C1 segment of cervical spinal cord (tissue), 14 donors: ENCODE data around the gene EDRF1.

Experiments used
- DNase-seq, 14 donors: peaks; one replicate each; lab custom pipeline; 2025; lab: John Stamatoyannopoulos, UW

Gene EDRF1

DNA sequence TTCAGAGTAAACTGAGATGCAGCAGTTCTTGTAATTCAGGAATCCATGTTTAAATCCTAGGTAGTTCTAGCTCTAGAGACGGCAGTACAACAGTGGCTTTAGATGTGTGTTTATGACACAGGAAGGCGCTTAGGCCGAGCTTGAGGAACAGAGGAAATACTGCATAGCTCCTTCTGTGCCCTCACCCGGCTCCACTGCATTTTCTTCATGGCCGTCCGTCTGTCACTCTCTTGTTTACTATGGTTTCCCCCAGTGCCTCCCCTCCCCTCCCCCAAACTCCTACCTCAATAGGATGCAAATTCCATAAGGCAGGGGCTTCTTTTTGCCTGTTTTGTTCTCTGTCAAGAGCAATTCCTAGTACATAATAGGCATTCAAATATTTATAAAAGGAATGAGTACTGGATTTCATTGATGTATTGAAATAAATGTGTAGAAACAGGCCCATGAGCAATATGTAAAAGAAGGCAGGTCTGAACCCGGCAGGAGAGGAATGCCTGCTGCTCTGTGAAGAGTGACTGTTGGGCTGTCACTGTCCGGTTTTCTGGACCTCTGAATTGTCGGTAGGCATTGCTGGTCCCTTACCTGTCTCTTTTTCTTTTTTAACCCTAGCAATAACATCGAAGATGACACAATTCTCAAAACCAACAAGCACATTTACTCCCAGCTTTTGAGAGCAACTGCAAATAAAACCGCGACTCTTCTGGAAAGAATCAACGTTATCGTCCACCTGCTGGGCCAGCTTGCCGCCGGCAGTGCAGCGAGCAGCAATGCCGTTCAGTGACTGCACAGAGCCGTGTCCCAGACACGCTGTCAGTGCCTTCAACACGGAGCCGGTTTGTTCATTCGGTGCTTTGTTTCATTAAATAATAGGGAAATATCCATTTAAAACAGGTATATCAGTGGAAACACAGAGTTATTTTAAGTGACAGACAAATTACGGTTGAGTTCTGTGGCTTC lies 43.5 kb downstream of the EDRF1 start:
- no peak for DNase-seq

DNA sequence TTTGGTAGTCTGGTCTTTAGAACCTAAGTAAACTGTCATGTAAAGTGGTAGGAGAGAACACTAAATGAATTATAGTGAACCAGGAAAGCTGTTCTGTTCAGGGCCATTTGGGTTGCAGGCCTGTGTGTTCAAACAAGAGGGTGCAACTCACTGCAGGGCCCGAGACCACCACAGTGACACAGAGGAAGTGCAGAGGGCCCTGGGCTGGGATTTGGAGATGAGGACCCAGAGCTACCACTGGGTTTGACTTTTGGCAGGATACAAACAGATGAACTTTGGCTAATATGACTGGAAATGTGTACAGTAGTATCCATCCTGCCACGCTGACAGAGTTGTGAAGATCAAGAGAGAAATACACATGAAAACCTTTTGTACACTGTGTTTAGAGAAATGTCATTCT lies 46.3 kb downstream of the EDRF1 start:
- DNase-seq: no peak

DNA sequence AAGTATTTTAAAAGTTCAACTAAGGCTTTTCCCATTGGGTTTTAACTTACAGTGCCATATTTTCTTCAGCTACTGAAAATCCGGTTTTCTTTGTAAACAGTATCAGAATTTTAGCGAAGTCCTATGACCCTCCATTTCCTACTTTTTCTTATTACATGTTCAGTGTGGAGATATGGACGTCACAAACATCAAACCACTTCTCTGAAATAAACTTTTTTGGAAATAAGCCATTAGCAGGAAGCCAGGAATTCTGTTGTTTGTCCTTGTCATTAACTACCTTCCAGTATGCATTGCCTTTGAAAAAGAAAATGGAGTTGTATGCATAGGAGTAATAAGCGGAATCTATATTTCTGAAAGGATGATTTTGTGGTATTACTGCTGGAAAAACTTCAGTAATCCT lies 47.0 kb downstream of the EDRF1 start:
- DNase-seq: no peak

DNA sequence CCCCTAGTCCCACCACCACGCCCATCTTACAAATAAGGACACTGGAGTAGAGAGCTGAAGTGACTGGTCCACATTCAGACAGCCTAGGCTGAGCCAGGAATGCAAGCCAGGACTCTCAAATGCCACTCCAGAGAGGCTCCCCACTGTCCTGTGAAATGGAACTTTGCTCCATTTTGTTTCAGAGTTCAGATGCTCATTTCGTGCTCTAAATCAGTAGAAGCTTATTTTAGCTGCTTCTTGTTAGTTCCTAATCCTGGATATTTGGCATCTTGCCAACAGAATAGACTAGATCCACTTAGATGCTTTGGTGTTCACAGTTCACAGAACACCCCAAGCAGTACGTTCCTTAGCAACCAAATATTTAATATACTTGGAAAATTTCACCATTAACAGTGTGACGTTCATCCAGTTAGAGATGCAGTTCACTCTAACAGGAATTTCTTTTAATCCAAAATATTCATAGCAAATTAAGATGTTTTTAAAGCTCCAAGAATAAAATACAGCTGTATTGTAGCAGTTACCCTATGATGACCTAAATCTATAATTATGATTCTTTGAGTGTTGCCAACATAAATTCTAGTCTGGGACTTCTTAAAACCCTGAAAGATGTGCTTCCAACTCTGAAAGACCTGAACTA lies 48.8 kb downstream of the EDRF1 start:
- DNase-seq: no peak

DNA sequence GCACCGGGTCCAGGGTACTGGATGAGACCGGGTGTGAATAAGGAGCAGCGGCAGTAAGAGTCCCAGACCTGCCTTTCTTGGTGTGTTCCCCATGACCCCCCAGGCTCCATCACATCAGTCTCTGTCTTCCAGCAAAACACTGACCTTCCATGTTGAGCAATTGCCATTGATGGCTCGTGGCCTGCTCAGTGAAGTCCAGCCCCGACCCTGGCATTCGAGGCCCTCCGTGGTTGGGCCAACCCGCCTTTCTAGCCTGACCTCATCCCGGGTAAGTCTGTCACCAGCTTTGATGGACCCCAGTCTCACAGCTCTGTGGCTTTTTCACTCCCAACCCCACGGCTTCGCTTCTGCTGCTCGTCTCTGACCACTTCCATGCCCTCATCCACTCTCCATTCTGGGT lies 49.7 kb downstream of the EDRF1 start:
- DNase-seq: no peak

DNA sequence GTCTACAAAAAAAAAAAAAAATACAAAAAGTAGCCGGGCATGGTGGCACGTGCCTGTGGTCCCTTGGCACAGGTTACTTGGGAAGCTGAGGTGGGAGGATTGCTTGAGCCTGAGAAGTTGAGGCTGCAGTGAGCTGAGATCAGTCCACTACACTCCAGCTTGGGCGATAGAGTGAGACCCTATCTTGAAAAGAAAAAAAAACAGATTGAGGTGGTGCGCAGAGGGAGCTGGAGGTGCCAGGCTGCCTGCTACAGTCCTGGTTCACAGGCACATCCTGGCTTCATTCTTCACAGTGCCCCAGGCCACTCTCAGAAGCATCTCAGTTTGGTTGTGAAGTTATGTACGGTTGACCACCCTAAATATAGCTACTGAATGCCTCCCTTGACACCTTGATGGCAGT lies 51.3 kb downstream of the EDRF1 start:
- no peak for DNase-seq

DNA sequence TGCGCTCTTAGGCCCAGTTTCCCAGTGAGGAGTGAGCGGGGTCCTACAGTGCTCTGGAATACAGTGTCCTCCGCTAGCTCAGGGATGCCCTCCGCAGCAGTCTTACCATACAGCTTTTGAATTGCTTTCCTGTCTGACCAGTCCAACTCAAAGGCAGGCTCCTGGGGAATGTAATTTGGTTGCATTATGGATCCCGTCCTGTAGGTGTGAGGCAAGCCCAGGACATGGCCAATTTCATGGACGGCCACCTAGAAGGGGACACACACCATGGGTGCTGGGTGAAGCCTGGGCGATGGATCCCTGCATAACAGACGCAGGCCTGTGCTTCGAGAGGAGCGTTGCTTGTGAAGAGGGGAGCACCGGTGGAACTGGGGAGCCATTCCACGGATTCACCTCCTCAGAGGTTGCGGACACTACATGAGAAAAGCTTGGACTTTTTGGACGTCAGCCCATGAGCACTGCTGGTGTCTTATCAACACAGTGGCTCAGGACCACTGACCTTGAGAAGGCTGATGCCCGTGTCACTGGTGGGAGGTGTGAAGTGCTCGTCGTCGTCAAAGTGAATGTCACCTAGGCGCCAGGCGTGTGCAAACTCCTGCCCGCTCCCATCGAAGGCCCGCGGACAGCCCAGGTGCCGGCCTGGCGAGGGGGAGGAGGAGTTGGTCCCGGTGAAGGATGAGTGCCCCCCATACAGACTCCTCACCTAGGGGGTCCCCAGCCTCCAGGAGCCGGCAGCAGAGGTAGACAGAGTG lies 52.8 kb downstream of the EDRF1 start:
- DNase-seq: no peak

DNA sequence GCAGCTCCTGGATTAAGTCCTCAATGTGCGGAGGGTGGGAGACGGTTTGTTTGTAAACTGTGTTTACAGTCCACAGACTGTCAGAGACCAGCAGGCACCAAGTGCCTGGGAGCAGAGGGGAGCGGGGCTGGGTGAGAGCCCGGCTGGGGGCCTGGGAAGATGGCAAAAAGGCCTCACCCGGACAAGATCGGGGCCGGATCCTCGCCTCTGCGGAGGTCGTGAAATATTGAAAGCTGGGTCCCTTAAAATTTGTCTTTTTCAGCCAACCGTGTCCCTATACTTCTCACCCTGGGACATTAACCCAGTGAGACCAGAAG lies 53.3 kb downstream of the EDRF1 start:
- DNase-seq: no peak

DNA sequence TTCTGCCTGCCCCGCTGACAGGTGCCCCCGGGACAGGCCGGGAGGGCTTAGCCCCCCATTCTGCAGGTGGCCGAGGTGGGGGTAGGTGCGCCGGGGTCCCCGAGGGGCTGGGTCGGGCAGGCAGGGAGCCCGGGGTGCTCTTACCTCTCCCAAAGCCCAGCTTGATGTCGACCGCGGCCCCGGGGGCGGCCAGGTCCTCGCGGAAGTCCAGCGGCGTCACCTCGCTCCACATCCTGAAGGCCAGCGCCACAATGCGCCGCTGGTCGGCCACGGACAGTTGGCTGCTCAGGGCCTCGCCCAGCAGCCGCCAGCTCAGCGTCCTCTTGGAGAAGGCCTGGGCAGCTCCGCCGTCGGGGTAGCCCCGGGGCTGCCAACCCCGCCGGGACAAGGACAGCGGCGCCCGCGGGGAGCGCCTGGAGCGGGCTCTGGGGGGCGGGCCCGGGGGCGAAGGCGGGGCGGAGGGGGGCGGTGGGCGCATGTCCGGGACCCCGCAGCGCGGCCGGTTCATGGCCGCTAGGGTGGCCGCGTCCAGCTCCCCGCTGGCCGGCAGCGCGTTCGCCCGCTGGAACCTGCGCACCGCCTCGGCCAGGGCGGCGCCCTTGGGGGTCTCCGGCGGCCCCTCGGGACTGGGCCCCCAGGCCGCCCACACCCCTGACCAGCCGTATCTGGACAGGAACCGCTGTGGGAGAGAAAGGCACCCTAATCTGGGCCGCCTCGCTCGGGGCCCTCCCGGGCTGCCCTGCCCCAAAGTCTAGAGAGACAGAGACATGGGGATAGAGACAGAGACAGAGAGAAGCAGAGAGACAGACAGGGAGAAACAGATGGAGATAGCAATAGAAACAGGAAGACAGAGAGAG lies 54.4 kb downstream of the EDRF1 start:
- no peak for DNase-seq

DNA sequence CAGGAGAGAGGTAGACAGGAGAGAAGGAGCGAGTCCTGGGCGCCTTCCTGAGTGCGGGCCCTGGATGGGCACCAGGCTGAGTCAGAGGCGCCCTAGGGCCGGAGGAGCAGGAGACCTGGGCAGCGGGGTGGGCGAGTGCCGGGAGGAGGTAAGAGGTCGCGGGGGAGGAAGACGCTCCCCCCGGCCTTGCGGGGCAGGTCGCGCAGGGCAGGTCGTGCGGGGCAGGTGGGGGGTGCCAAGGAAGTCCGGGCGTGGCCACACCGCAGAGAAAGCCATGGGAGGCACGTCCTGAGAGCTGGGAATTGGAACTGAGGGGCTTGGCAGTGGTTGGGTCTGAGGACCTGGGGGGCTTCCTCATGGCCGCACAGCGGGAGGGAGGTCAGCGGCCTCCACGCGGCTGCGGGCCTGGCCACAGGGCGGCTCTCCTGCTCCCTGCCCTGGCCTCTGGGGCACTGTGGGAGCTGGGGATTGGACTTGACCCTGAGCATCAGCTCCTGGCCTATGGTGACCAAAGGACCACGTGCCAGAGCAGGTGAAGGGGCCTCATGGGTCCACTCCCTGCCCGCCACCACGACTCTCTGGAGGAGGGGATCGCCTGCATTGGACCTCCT lies 55.2 kb downstream of the EDRF1 start:
- DNase-seq: no peak

DNA sequence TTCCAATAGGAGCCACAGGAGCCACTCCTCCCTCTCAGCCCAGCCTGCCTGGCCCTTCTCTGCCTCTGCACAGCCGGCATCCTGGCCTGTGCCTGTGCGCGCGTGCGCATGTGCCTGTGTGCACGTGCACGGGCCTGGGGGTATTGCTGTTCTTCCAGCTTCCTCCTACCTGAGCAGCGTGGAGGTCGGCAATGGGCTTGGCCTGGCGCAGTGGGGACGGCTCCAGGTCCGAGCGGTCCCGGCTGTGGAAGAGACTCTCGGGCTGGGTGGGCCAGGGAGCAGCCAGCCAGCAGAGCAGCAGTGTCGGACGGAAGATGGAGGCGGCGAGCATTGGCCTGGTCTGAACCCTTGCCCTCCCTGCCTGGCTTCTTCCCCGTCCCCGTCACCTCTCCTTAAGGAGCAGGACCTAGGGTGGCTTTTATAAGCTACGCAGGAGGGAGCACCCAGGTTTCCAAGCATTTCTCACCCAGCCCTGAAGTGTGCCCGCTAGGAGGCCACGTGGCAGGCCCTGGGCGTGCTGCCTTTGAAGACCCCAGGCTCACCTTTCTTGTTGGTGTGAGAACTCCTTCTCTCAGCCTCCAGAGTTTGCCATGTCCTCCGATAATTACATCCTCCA lies 56.1 kb downstream of the EDRF1 start, which contains the start of gene MMP21:
MMP21 (minus strand) TSS at position 331 of the 616 bp plus-strand sequence; CDS start at position 331, 0 bp downstream.
- DNase-seq: no peak

DNA sequence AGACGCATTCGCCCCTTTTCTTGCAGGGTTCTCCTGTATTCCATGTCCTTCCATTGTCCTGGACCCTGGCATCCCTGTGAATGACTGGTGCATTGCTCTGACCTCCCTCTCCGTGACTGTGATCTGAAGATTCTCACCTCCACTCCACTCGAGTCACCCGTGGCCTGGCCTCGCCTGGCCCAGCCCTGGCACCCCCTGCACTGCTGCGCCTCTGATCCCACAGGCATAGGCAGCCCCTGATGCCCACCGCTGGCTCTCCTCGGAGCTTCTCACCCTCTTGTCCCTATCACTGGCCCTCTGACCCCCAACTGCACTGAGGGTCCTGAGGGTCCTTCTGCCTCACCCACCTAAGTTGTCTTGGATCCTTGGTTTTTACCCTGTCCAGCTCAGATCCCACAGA lies 58.3 kb downstream of the EDRF1 start:
- no peak for DNase-seq

DNA sequence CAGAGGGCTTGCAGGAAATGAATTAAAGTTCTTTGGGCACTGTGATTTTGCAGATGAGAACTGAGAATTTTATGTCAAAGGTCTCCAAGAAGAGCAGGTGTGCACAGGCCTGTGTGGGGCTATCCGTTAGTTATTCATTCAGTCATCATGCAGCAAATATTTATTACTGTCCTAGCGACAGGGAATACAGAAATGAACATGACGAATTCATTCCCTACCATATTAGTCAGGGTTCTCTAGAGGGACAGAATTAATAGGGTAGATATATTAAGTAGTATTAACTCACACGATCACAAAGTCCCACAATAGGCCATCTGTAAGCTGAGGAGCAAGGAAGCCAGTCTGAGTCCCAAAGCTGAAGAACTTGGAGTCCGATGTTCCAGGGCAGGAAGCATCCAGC lies 59.0 kb downstream of the EDRF1 start:
- no peak for DNase-seq

DNA sequence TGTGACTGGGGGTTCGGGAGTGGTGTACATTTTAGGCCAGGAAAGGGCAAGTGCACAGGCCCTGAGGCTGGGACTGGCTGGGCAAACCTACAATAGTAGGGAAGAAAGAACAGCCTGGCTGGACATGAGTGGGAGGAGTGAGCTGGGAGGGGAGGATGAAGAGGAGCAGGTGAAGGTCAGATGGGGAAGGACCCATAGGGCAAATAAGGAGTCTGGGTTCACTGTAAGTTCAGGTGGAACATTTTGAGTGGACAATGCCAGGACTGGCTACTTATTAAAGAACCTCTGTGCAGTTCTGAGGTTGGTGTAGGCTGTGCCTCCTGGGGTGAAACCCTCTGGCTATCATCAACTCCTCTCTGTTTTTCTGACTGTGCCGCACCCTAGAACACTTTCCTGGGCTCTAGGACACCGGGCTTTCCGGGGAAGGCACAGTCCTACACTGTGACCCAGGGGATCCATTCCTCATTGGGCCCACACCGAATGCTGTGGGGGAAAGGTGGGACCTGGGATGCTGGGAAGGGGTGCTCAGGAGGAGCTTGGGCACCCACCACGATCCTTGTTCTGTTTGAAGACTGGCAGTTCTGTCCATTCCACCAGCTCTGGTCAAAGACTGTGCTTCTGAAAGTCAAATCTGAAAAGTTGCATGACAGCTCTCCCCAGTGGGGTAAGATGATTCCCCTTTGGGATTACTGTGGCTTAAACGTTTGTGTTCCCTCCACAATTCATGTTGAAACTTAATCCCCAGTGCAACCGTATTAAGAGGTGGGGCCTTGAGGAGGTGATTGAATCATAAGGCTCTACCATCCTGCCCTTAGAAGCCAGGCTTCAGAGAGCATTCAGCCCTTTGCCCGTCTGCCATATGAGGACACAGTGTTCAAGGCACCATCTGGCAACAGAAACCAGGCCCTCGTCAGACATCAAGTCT lies 60.2 kb downstream of the EDRF1 start:
- DNase-seq: no peak

DNA sequence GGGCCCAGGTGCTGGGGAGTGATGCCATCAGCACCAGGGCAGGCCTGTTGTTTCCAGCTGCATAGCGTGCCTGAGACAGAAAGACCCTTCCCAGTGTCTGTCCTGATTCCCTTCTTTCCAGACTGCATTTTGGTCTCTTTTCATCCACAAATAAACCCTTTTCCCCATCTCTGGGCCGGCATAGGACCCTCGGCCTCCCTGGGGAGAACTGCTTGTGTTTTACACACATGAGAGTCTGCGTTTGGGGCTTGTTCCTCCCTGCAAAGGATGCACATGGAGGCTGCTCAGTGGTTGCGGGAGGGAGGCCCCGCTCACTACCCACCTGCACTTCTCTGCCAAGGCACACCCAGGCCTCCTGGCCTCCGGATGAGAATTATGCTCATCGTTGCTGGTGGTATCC lies 61.9 kb downstream of the EDRF1 start:
- DNase-seq: no peak

DNA sequence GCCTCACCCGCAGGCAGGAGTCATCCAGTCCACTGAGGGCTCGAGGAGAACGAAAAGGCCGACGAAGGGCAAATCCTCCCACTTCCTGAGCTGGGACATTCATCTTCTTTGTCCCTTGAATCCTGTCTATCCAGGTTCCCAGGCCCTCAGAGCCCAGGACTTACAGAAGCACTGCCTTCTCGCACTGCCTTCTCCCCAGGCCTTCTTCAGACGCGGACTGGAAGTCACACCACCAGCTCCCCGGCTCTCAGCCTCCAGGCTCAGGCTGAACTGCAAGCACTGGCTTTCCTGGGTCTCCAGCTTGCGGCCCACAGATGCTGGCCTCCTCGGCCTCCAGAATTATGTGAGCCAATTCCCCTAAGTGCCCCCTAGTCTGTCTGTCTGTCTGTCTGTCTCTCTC lies 62.5 kb downstream of the EDRF1 start:
- no peak for DNase-seq

DNA sequence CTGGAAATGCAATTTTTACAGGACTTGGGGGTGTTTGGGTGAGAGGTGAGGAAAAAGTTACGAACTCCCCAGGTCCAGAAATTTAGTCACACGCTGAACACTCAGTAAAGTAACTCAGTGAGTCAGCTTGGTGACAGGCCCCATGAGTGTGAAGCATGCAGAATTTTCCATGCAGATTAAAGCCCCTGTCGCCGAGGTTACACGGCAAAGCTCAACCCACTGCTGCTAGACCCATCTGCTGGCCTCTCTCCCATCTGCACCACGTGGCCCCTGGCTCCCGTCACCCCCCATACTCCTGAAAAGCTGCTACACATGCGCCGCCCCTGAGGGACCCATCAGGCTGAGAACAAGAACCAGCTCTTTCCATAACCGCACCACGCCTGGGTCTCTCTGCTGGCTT lies 63.1 kb downstream of the EDRF1 start:
- no peak for DNase-seq

DNA sequence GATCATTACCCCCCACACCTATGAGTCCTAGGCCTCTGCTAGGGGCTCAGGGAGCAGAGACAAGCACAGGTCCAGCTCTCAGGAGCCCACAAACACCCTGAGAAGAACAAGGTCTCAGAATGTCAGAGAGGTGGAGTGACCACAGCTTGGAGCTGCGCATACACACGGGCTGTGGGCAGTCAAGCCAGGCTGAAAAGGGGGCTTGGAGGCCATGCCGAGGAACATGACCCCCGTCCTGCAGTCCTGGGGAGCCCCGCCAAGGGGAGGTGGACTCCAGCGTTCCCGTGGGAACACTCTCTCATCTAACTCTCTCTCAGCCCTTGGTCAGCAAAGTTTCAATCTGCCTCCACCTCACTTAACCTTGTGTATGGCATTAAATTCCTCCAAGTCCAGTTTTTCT lies 63.9 kb downstream of the EDRF1 start:
- DNase-seq: no peak

DNA sequence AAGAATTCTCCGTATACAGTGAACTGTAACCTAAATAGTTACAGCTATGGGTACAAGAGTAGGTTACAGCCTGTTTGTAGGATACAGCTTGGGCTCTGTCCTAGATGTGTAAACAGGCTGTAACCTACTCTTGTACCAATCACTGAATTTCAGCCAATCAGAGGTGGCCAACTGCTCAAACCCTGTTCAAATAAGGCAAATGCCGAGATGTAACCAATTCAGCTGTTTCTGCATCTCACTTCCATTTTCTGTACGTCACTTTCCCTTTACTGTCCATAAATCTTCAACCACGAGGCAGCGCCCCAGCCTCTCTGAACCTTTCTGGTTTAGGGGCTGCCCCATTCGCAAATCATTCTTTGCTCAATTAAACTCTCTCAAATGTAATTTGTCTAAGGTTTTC lies 64.4 kb downstream of the EDRF1 start:
- no peak for DNase-seq

DNA sequence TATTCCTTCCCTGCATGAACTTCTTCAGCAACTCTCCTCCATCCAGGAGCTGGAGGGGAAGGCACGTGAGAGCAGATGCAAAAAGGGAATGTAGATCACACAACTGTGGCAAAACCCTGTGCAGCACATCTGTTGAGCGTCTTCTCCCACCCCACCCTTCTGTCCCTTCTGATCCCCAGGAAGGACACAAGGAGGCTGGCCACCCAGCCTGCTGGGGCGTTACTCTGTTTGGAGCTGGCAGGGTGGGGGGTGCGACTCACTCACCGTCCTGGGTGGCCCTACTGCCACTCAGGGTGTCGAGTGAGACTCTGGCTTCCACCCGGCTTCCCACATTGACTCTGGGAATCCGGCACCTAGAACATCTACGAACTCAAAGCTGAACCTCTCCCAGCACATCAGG lies 66.3 kb downstream of the EDRF1 start:
- DNase-seq: no peak
